ENCODE data around the gene KRTAP5-5. TPM values are rescaled to one million over a fixed set of nuclear protein-coding genes. Genes with fewer than 3 reads are reported as not detected.

KRTAP5-5 gene, protein sequence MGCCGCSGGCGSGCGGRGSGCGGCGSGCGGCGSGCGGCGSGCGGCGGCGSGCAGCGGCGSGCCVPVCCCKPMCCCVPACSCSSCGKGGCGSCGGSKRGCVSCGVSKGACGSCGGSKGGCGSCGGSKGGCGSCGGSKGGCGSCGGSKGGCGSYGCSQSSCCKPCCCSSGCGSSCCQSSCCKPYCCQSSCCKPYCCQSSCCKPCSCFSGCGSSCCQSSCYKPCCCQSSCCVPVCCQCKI
- not detected for total RNA-seq

DNA sequence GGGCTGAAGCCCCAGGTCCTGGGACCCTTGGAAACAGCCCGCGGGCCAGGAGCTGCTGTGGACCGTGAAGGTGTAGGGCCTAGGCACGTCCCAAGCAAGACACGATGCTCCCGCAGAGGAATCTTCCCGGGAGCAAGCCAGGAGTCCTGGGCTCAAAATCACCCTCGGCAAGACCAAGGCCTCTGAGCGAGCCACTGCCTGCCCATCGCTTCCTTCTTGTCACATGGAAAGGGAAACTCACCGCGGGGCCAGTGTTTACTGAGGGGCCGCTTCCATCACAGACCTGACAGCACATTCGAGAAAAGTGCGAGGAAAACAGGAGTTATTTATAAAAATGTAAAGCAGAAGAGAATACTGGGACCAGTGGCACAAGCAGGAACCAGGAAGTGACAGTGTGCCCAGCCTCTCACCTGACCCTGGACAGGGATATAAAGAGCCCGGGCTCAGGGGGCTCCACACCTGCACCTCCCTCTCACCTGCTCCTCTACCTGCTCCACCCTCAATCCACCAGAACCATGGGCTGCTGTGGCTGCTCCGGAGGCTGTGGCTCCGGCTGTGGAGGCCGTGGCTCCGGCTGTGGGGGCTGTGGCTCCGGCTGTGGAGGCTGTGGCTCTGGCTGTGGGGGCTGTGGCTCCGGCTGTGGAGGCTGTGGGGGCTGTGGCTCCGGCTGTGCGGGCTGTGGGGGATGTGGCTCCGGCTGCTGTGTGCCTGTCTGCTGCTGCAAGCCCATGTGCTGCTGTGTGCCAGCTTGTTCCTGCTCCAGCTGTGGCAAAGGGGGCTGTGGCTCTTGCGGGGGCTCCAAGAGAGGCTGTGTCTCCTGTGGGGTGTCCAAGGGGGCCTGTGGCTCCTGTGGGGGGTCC is at the start of gene KRTAP5-5:
Gene KRTAP5-5, plus strand, starts transcription at position 450 of the 860 bp plus-strand sequence. Its CDS starts 66 bp downstream, at position 516.

DNA sequence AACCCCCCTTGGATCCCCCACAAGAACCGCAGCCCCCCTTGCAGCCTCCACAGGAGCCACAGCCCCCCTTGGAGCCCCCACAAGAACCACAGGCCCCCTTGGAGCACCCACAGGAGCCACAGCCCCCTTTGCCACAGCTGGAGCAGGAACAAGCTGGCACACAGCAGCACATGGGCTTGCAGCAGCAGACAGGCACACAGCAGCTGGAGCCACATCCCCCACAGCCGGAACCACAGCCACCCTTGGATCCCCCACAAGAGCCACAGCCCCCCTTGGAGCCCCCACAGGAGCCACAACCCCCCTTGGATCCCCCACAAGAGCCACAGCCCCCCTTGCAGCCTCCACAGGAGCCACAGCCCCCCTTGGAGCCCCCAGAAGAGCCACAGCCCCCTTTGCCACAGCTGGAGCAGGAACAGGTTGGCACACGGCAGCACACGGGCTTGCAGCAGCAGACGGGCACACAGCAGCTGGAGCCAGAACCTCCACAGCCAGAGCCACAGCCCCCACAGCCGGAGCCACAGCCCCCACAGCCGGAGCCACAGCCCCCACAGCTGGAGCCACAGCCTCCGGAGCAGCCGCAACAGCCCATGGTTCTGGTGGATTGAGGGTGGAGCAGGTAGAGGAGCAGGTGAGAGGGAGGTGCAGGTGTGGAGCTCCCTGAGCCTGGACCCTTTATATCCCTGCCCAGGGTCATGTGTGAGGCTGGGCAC is 44.8 kb upstream of the KRTAP5-5 start, which contains the start of gene KRTAP5-1:
Gene KRTAP5-1, minus strand, starts transcription at position 623 of the 710 bp plus-strand sequence. Its CDS starts 34 bp downstream, at position 589.

DNA sequence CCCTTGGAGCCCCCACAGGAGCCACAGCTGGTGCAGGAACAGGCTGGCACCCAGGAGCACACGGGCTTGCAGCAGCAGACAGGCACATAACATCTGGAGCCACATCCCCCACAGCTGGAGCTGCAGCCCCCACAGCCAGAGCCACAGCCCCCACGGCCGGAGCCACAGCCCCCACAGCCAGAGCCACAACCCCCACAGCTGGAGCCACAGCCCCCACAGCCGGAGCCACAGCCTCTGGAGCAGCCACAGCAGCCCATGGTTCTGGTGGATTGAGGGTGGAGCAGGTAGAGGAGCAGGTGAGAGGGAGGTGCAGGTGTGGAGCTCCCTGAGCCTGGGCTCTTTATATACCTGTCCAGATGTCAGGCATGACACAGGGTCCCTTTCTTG is 31.6 kb upstream of the KRTAP5-5 start, which contains the start of gene KRTAP5-2:
Gene KRTAP5-2, minus strand, starts transcription at position 301 of the 387 bp plus-strand sequence. Its CDS starts 44 bp downstream, at position 257.

DNA sequence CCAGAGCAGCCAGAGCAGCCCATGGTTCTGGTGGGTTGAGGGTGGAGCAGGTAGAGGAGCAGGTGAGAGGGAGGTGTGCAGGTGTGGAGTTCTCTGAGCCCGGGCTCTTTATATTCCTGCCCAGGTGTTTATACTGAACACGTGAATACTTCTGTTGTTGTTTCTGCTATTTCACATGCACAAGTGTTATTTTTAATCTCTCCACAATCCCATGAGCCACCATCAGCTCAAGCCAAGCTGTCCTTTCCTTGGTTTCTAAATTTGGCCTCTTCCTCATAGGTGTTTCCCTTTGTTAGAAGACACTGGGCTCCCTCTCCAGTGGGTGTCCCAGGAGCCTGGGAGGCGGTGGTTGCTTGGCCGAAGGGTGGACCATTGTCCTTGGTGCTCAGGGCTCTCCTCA is 21.2 kb upstream of the KRTAP5-5 start, which contains the start of gene KRTAP5-3:
Gene KRTAP5-3, minus strand, starts transcription at position 101 of the 400 bp plus-strand sequence. Its CDS starts 78 bp downstream, at position 23.

DNA sequence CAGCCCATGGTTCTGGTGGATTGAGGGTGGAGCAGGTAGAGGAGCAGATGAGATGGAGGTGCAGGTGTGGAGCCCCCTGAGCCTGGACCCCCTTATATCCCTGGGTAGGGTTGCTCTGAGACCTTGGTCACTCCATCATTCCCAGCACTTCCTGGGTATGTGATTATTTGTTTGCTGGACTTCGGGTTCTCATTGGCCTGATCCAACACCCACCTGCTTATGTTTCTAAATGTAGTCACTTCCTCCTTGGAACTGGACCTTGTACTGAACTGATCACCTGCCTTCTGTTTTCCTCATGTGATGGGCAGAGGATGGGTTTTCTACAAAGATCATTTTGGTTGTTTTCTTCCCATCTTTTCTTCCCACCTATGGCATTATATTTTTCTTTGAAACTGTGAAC is 7.5 kb upstream of the KRTAP5-5 start, which contains the start of gene KRTAP5-4:
Gene KRTAP5-4, minus strand, starts transcription at position 53 of the 400 bp plus-strand sequence. Its CDS starts 45 bp downstream, at position 8.

Other genes starting within 250 kb of the KRTAP5-5 start
- under 1 TPM; 0.69 to 1.00 TPM for gene BRSK2, start 239.8 kb upstream of the KRTAP5-5 start, total RNA-seq
- gene MOB2, start 143.0 kb upstream of the KRTAP5-5 start, total RNA-seq = 10 to 100 TPM; 22.3 to 25.1 TPM
- 1 to 10 TPM in 1 of 2 donors, under 1 TPM in 1; 0.67 to 2.8 TPM for gene DUSP8, start 57.5 kb upstream of the KRTAP5-5 start, total RNA-seq
- not detected for gene KRTAP5-1, start 44.5 kb upstream of the KRTAP5-5 start, total RNA-seq
- not detected for gene KRTAP5-2, start 31.5 kb upstream of the KRTAP5-5 start, total RNA-seq
- gene KRTAP5-3, start 21.3 kb upstream of the KRTAP5-5 start, total RNA-seq = not detected
- not detected for gene KRTAP5-4, start 7.6 kb upstream of the KRTAP5-5 start, total RNA-seq
- gene KRTAP5-6, start 67.4 kb downstream of the KRTAP5-5 start, total RNA-seq = not detected
- under 1 TPM; 0.33 to 0.69 TPM for gene IFITM10, start 120.8 kb downstream of the KRTAP5-5 start, total RNA-seq
- 100 to 1,000 TPM; 285 to 356 TPM for gene CTSD, start 134.2 kb downstream of the KRTAP5-5 start, total RNA-seq
- gene SYT8, start 205.2 kb downstream of the KRTAP5-5 start, total RNA-seq = under 1 TPM in 1 of 2 donors, not detected in 1; under 0.01 TPM
- not detected for gene TNNI2, start 209.2 kb downstream of the KRTAP5-5 start, total RNA-seq
- not detected for gene LSP1, start 223.3 kb downstream of the KRTAP5-5 start, total RNA-seq